Tibial artery (tissue), 4 donors: ENCODE data around the gene GFRA3.
"Not testable (repeated sequence)": the region's sequence is repeated elsewhere in the genome, so short reads cannot be mapped to it uniquely, and the experiment has no call there.

ENCODE experiments used
- DNase-seq, 2 donors: peaks; one replicate each; pipeline ENCODE4 v3.0.0-alpha.2; 2019
- H3K27ac ChIP-seq, 2 donors: fragments of 200-600 bp; sonication (generic) in 1 of 2; 1 replicate in 1 of 2; 2 replicates in 1 of 2; pipeline ENCODE4 v1.5.1; 2018 to 2019; ENCODE audit warnings: mild to moderate bottlenecking in 1 of 2
- H3K27me3 ChIP-seq, 2 donors: fragments of 200-600 bp; sonication (generic) in 1 of 2; one replicate each; pipeline versions ENCODE4 v1.5.1 to v1.6.0; 2016 to 2019
- H3K36me3 ChIP-seq, 3 donors: fragments of 200-600 bp; sonication (generic) in 2 of 3; one replicate each; pipeline ENCODE4 v1.5.1; 2016 to 2019; ENCODE audit warnings: mild to moderate bottlenecking in 2 of 3
- H3K4me1 ChIP-seq, 4 donors: fragments of 200-600 bp; sonication (generic) in 2 of 4; 1 replicate in 3 of 4; 2 replicates in 1 of 4; pipeline ENCODE4 v1.5.1; 2016 to 2019
- H3K4me3 ChIP-seq, 2 donors: fragments of 200-600 bp; sonication (generic) in 1 of 2; 1 replicate in 1 of 2; 2 replicates in 1 of 2; pipeline ENCODE4 v1.5.1; 2018 to 2019; ENCODE audit warnings: mild to moderate bottlenecking in 2 of 2
- H3K9me3 ChIP-seq, 3 donors: fragments of 200-600 bp; sonication (generic) in 1 of 3; one replicate each; pipeline ENCODE4 v1.5.1; 2016 to 2019
- CTCF ChIP-seq, 2 experiments: fragments of 200-600 bp in 1 of 2; fragments of 450-650 bp in 1 of 2; IDR thresholded peaks; one replicate each; pipeline ENCODE4 v1.5.1; 2017 to 2019; ENCODE audit warnings: antibody characterized with exemption in 2 of 2, mild to moderate bottlenecking in 1 of 2, moderate library complexity in 1 of 2
- intact Hi-C: fragments of 100-400 bp; cut with DNase I; formaldehyde crosslinking; loops from one replicate; pipeline ENCODE4 v1.15.0; 2023; ENCODE audit warnings: low total_unique reads

GFRA3 gene

GRCh38 chr5:138274189-138274853 lies at the start of gene GFRA3:
TSS of gene GFRA3 (minus strand) at chr5:138274621. CDS start at chr5:138274424, 197 bp downstream.
- Histone ChIP-seq H3K27ac (no peak within 1 kb of the TSS), H3K9me3 (no peaks in the 10 kb centered on the region), H3K4me3 (peak within 1 kb of the TSS; percentile 18 to 41), H3K4me1 (peaks cover 0 to 10% (median 7%) of the 10 kb centered on the region in 4 donors), H3K27me3 (peaks cover 0 to 28% of the 10 kb centered on the region in 2 donors), H3K36me3 (no peaks in the 10 kb centered on the region)
- no peak for TF ChIP-seq CTCF (IDR thresholded peaks at IDR 0.05)
- DNase-seq = no peak
- intact Hi-C loops = no loop called here

- H3K27ac ChIP-seq, DNase-seq, intact Hi-C loops, H3K9me3 ChIP-seq, H3K27me3 ChIP-seq, H3K36me3 ChIP-seq, H3K4me3 ChIP-seq, H3K4me1 ChIP-seq: not testable (repeated sequence)
Observed at GRCh38 chr5:138318211-138318610, 43.8 kb upstream of the GFRA3 start.

- Histone ChIP-seq H3K27ac (no peak overlapping the region), H3K36me3 (no peaks in the 10 kb centered on the region), H3K9me3 (no peaks in the 10 kb centered on the region), H3K4me3 (no peak overlapping the region), H3K4me1 (no peaks in the 10 kb centered on the region), H3K27me3 (no peaks in the 10 kb centered on the region)
- intact Hi-C loops = no loop called here
- DNase-seq = no peak
- TF ChIP-seq CTCF (IDR thresholded peaks at IDR 0.05) = no peak
Observed at GRCh38 chr5:138316355-138316754, 41.9 kb upstream of the GFRA3 start.

GRCh38 chr5:138315751-138316278 lies 41.4 kb upstream of the GFRA3 start:
- intact Hi-C loops = no loop called here
- H3K4me3 ChIP-seq = no peak overlapping the region
- H3K9me3 ChIP-seq = no peaks in the 10 kb centered on the region
- TF ChIP-seq CTCF (IDR thresholded peaks at IDR 0.05) = no peak
- no peaks in the 10 kb centered on the region for H3K36me3 ChIP-seq
- no peaks in the 10 kb centered on the region for H3K4me1 ChIP-seq
- no peak for DNase-seq
- H3K27ac ChIP-seq = no peak overlapping the region
- no peaks in the 10 kb centered on the region for H3K27me3 ChIP-seq

- no peaks in the 10 kb centered on the region for H3K36me3 ChIP-seq
- H3K4me3 ChIP-seq = no peak overlapping the region
- no peak overlapping the region for H3K27ac ChIP-seq
- TF ChIP-seq CTCF (IDR thresholded peaks at IDR 0.05) = no peak
- no peaks in the 10 kb centered on the region for H3K9me3 ChIP-seq
- intact Hi-C loops = no loop called here
- DNase-seq = peak in 1 of 2 donors; percentile 40
- no peaks in the 10 kb centered on the region for H3K27me3 ChIP-seq
- H3K4me1 ChIP-seq = no peaks in the 10 kb centered on the region
Observed at GRCh38 chr5:138305797-138306196, 31.4 kb upstream of the GFRA3 start.

- DNase-seq = no peak
- no peak overlapping the region for H3K4me3 ChIP-seq
- TF ChIP-seq CTCF (IDR thresholded peaks at IDR 0.05) = no peak
- no peak overlapping the region for H3K27ac ChIP-seq
- intact Hi-C loops = no loop called here
- no peaks in the 10 kb centered on the region for H3K36me3 ChIP-seq
- no peaks in the 10 kb centered on the region for H3K27me3 ChIP-seq
- no peaks in the 10 kb centered on the region for H3K4me1 ChIP-seq
- no peaks in the 10 kb centered on the region for H3K9me3 ChIP-seq
Observed at GRCh38 chr5:138303372-138303771, 29.0 kb upstream of the GFRA3 start.
